HEK293 (cell line): ENCODE data around the gene EBP.

Source experiments
- CTCF ChIA-PET: fragments of 350-600 bp; formaldehyde crosslinking; extraction: SDS; loops from one replicate; lab custom pipeline; 2021; ENCODE audit warnings: antibody characterized with exemption; lab: Yijun Ruan, JAX
- POLR2A ChIA-PET: fragments of 300-600 bp; formaldehyde crosslinking; extraction: SDS; loops from one replicate; lab custom pipeline; 2020; ENCODE audit warnings: antibody characterized with exemption, inconsistent platforms; lab: Yijun Ruan, JAX
- H3K27ac ChIP-seq: fragments of 200-500 bp; sonication (Bioruptor generic); 2 replicates; pipeline ENCODE4 v1.5.1; 2014; ENCODE audit warnings: low read depth, low read length, control low read depth, inconsistent platforms; ENCODE audit errors: extremely low read depth
- H3K36me3 ChIP-seq, 2 experiments: fragments of 200-500 bp in 1 of 2; sonication (Bioruptor generic) in 1 of 2; 1 replicate in 1 of 2; 2 replicates in 1 of 2; pipeline ENCODE4 v1.5.1; 2014 to 2017; ENCODE audit warnings: inconsistent platforms in 2 of 2, low read length in 2 of 2; ENCODE audit not compliant: control insufficient read depth in 2 of 2, insufficient read depth in 1 of 2
- H3K4me1 ChIP-seq: fragments of 200-500 bp; sonication (Bioruptor generic); 2 replicates; pipeline ENCODE4 v1.5.1; 2014; ENCODE audit warnings: mild to moderate bottlenecking, low read length, inconsistent platforms; ENCODE audit not compliant: control insufficient read depth, insufficient read depth
- H3K4me3 ChIP-seq: 2 replicates; pipeline ENCODE4 v1.5.1; 2011; ENCODE audit warnings: low read depth, mild to moderate bottlenecking, control low read depth, low read length, moderate library complexity
- H3K9me3 ChIP-seq: fragments of 200-500 bp; sonication (Bioruptor generic); 2 replicates; pipeline ENCODE4 v1.5.1; 2014; ENCODE audit warnings: low read depth, low read length, inconsistent platforms; ENCODE audit not compliant: control insufficient read depth, insufficient read depth
- HOXC10 ChIP-seq: sonication (generic); formaldehyde crosslinking; IDR thresholded peaks from 2 replicates; pipeline ENCODE4 v1.8.1; 2023; ENCODE audit warnings: mild to moderate bottlenecking, missing genetic modification reagents
- IKZF3 ChIP-seq: fragments of 450-650 bp; IDR thresholded peaks from 2 replicates; pipeline ENCODE4 v1.5.0; 2018; ENCODE audit warnings: missing biosample characterization, mild to moderate bottlenecking, missing genetic modification characterization, moderate library complexity
- SP2 ChIP-seq: fragments of 450-650 bp; formaldehyde crosslinking; IDR thresholded peaks from 2 replicates; pipeline ENCODE4 v1.5.1; 2016; ENCODE audit warnings: missing biosample characterization, missing genetic modification characterization
- TRIM28 ChIP-seq: IDR thresholded peaks from 2 replicates; pipeline ENCODE4 v1.6.1; 2011; ENCODE audit warnings: low read length, control low read depth, borderline replicate concordance
- ZBTB17 ChIP-seq: fragments of 450-650 bp; formaldehyde crosslinking; IDR thresholded peaks from 2 replicates; pipeline ENCODE4 v1.5.1; 2016; ENCODE audit warnings: missing biosample characterization, missing genetic modification characterization
- ZBTB21 ChIP-seq: fragments of 450-650 bp; formaldehyde crosslinking; IDR thresholded peaks from 2 replicates; pipeline ENCODE4 v1.5.1; 2017; ENCODE audit warnings: missing biosample characterization, missing genetic modification characterization
- ZNF112 ChIP-seq: fragments of 450-650 bp; formaldehyde crosslinking; IDR thresholded peaks from 2 replicates; pipeline ENCODE4 v1.5.0; 2017; ENCODE audit warnings: missing biosample characterization, missing genetic modification characterization
- ZNF157 ChIP-seq: fragments of 450-650 bp; formaldehyde crosslinking; IDR thresholded peaks from 2 replicates; pipeline ENCODE4 v1.5.1; 2016; ENCODE audit warnings: missing biosample characterization, missing genetic modification characterization
- ZNF202 ChIP-seq: fragments of 450-650 bp; formaldehyde crosslinking; IDR thresholded peaks from 2 replicates; pipeline ENCODE4 v1.5.1; 2016; ENCODE audit warnings: missing biosample characterization, missing genetic modification characterization, borderline replicate concordance
- ZNF239 ChIP-seq: fragments of 450-650 bp; formaldehyde crosslinking; IDR thresholded peaks from 2 replicates; pipeline ENCODE4 v1.5.1; 2016; ENCODE audit warnings: missing biosample characterization, missing genetic modification characterization
- ZNF366 ChIP-seq: fragments of 450-650 bp; formaldehyde crosslinking; conservative IDR thresholded peaks from 2 replicates; pipeline ENCODE4 v1.5.1; 2016; ENCODE audit warnings: missing biosample characterization, missing genetic modification characterization
- ZNF426 ChIP-seq: fragments of 450-650 bp; formaldehyde crosslinking; IDR thresholded peaks from 2 replicates; pipeline ENCODE4 v1.5.1; 2017; ENCODE audit warnings: missing biosample characterization, missing genetic modification characterization, mild to moderate bottlenecking, inconsistent platforms, moderate library complexity
- ZNF521 ChIP-seq: fragments of 450-650 bp; formaldehyde crosslinking; IDR thresholded peaks from 2 replicates; pipeline ENCODE4 v1.5.1; 2017; ENCODE audit warnings: missing biosample characterization, mild to moderate bottlenecking, missing genetic modification characterization
- ZNF548 ChIP-seq: fragments of 450-650 bp; formaldehyde crosslinking; IDR thresholded peaks from 2 replicates; pipeline ENCODE4 v1.5.1; 2016; ENCODE audit warnings: missing biosample characterization, missing genetic modification characterization
- ZNF558 ChIP-seq: fragments of 450-650 bp; formaldehyde crosslinking; IDR thresholded peaks from 2 replicates; pipeline ENCODE4 v1.5.1; 2016; ENCODE audit warnings: missing biosample characterization, missing genetic modification characterization
- ZNF626 ChIP-seq: fragments of 450-650 bp; sonication (Bioruptor Pico); formaldehyde crosslinking; IDR thresholded peaks from 2 replicates; pipeline ENCODE4 v1.5.1; 2018; ENCODE audit warnings: missing biosample characterization, missing genetic modification characterization, inconsistent platforms
- ZNF654 ChIP-seq: fragments of 450-650 bp; formaldehyde crosslinking; IDR thresholded peaks from 2 replicates; pipeline ENCODE4 v1.5.1; 2016; ENCODE audit warnings: low read depth, missing biosample characterization, missing genetic modification characterization
- ZNF658 ChIP-seq: fragments of 450-650 bp; formaldehyde crosslinking; IDR thresholded peaks from 2 replicates; pipeline ENCODE4; 2016; ENCODE audit warnings: missing biosample characterization, missing genetic modification characterization
- ZNF701 ChIP-seq: fragments of 450-650 bp; formaldehyde crosslinking; IDR thresholded peaks from 2 replicates; pipeline ENCODE4 v1.5.1; 2016; ENCODE audit warnings: missing biosample characterization, missing genetic modification characterization
- ZNF76 ChIP-seq: fragments of 450-650 bp; formaldehyde crosslinking; IDR thresholded peaks from 2 replicates; pipeline ENCODE4; 2016; ENCODE audit warnings: low read depth, missing biosample characterization, missing genetic modification characterization, borderline replicate concordance
- ZNF768 ChIP-seq: fragments of 450-650 bp; formaldehyde crosslinking; IDR thresholded peaks from 2 replicates; pipeline ENCODE4 v1.5.1; 2018; ENCODE audit warnings: missing biosample characterization, mild to moderate bottlenecking, missing genetic modification characterization
- ZNF791 ChIP-seq: fragments of 450-650 bp; formaldehyde crosslinking; IDR thresholded peaks from 2 replicates; pipeline ENCODE4 v1.5.1; 2016; ENCODE audit warnings: missing biosample characterization, missing genetic modification characterization
- ZNF792 ChIP-seq: fragments of 450-650 bp; formaldehyde crosslinking; IDR thresholded peaks from 2 replicates; pipeline ENCODE4 v1.5.1; 2016; ENCODE audit warnings: missing biosample characterization, missing genetic modification characterization
- TF ChIP-seq, protein P1 (sequence below): fragments of 450-650 bp; formaldehyde crosslinking; IDR thresholded peaks from 2 replicates; pipeline ENCODE4 v1.5.1; 2016; ENCODE audit warnings: missing biosample characterization, missing genetic modification characterization
- TF ChIP-seq, protein P2 (sequence below): fragments of 450-650 bp; IDR thresholded peaks from 2 replicates; pipeline ENCODE4 v1.5.1; 2018; ENCODE audit warnings: missing biosample characterization, missing genetic modification characterization
- TF ChIP-seq, protein P3 (sequence below): IDR thresholded peaks from 2 replicates; pipeline ENCODE4 v1.6.1; 2011; ENCODE audit warnings: mild to moderate bottlenecking, low read depth, low read length, borderline replicate concordance
- TF ChIP-seq, protein P4 (sequence below): fragments of 450-650 bp; formaldehyde crosslinking; IDR thresholded peaks from 2 replicates; pipeline ENCODE4 v1.5.1; 2016; ENCODE audit warnings: missing biosample characterization, missing genetic modification characterization

Gene EBP

DNA sequence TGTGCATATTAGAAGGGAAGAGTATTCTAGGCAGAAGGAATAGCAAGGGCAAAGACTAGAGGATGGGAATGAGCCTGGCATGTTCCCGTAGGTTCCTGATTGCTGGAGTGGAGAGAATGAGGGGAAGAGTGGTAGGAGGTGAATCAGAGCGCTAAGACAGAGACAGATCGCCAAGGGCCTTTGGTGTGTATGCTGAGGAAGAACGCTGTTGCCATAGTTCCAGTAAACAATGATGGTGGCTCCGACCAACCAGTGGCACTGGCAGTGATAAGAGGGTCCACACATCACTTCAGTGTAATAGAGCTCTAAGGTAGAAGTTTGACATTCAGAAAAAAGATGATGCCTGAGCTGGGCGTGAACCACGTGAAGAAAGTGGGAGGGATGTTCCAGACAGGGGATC is 18.9 kb downstream of the EBP start (continued):
- TF ChIP-seq, protein P1, sequence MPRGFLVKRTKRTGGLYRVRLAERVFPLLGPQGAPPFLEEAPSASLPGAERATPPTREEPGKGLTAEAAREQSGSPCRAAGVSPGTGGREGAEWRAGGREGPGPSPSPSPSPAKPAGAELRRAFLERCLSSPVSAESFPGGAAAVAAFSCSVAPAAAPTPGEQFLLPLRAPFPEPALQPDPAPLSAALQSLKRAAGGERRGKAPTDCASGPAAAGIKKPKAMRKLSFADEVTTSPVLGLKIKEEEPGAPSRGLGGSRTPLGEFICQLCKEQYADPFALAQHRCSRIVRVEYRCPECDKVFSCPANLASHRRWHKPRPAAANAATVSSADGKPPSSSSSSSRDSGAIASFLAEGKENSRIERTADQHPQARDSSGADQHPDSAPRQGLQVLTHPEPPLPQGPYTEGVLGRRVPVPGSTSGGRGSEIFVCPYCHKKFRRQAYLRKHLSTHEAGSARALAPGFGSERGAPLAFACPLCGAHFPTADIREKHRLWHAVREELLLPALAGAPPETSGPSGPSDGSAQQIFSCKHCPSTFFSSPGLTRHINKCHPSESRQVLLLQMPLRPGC (tag by site-specific recombination): no peak
- no peak for TF ChIP-seq ZBTB17 (tag by site-specific recombination)

DNA sequence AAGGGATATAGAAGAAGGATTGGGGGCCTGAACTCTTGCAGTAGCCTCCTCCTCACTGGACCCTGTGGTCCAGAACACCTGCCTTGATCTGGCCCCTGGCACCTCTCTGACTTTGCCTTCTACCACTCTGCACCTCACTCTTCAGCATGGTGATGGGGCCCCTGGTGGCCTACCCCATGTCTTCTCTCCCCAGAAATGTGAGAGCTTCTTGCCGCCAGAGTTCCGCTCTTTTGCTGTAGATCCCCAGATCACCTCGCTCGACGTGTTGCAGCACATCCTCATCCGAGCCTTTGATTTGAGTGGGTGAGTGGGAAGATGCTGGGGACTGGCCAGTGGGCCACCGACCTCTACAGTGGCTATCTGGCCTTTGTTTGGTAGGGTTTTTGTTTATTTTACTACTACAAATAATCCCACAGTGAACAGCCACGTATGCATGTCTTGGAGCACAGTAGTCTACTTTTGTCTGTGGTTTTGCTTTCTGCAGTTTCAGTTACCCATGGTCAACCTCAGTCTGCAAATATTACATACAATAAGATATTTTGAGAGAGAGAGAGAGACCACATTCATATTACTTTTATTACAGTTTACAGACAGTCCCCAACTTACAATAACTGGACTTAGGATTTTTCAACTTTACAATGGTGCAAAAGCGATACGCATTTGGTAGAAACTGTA is 19.7 kb downstream of the EBP start:
- POLR2A ChIA-PET: interaction anchor here (2.6 kb wide), 1 partner anchor 19 kb away, joined by 16 read pairs; the partner anchor contains the start of gene EBP
- Histone ChIP-seq H3K4me1 (no peaks in the 10 kb centered on the region), H3K4me3 (no peak overlapping the region), H3K27ac (no peak overlapping the region)
- CTCF ChIA-PET: no interaction called here
- TF ChIP-seq SP2 (no peak), ZBTB21 (tag by site-specific recombination) (no peak), ZNF548 (tag by site-specific recombination) (no peak), ZNF426 (tag by site-specific recombination) (no peak), ZNF626 (no peak), HOXC10 (no peak), ZNF202 (tag by site-specific recombination) (no peak), TRIM28 (no peak), ZNF701 (tag by site-specific recombination) (no peak), ZNF521 (tag by site-specific recombination) (no peak), ZNF768 (tag by site-specific recombination) (no peak), ZNF654 (tag by site-specific recombination) (no peak), ZNF658 (no peak)
- TF ChIP-seq, protein P2, sequence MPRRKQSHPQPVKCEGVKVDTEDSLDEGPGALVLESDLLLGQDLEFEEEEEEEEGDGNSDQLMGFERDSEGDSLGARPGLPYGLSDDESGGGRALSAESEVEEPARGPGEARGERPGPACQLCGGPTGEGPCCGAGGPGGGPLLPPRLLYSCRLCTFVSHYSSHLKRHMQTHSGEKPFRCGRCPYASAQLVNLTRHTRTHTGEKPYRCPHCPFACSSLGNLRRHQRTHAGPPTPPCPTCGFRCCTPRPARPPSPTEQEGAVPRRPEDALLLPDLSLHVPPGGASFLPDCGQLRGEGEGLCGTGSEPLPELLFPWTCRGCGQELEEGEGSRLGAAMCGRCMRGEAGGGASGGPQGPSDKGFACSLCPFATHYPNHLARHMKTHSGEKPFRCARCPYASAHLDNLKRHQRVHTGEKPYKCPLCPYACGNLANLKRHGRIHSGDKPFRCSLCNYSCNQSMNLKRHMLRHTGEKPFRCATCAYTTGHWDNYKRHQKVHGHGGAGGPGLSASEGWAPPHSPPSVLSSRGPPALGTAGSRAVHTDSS (tag by site-specific recombination): no peak
- TF ChIP-seq, protein P1 (tag by site-specific recombination): no peak
- TF ChIP-seq, all 188 proteins: peak for 0
- Histone ChIP-seq H3K9me3 (no peaks in the 10 kb centered on the region), H3K36me3 (peaks cover 12 to 28% of the 10 kb centered on the region in 2 experiments; a peak in 2 of 3 replicates)

DNA sequence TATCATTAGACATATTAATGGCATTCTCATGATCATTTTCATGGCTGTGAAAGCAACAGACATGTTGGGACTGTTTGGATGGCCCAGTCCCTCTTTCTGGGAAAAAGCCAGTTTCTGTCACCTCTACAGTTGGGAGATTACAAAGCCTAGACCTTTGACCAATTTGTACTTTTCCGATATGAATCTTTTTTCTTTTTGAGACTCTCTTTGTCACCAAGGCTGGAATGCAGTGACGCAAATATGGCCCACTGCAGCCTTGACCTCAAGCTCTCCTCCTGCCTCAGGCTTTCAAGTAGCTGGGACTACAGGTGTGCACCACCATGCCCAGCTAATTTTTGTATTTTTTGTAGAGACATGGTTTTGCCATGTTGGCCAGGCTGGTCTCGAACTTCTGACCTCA is 27.3 kb downstream of the EBP start:
- POLR2A ChIA-PET: interaction anchor here (2.3 kb wide), 1 partner anchor 9 kb away, joined by 7 read pairs; the partner anchor contains the start of gene TBC1D25
- H3K36me3 ChIP-seq: peaks cover 8 to 28% of the 10 kb centered on the region in 2 experiments; a peak in 2 of 3 replicates
- no peak overlapping the region for H3K4me3 ChIP-seq
- no peak overlapping the region for H3K27ac ChIP-seq
- no peaks in the 10 kb centered on the region for H3K4me1 ChIP-seq
- no peaks in the 10 kb centered on the region for H3K9me3 ChIP-seq
- CTCF ChIA-PET: interaction anchor here (0.5 kb wide), 1 partner anchor 44 kb away, joined by 3 read pairs; no protein-coding TSS in a partner anchor
- TF ChIP-seq ZNF366 (tag by site-specific recombination) (no peak), ZNF558 (no peak), ZNF792 (tag by site-specific recombination) (no peak), HOXC10 (no peak), ZNF157 (tag by site-specific recombination) (no peak), ZNF112 (no peak), IKZF3 (tag by site-specific recombination) (no peak), TRIM28 (no peak), ZNF239 (no peak), ZNF76 (tag by site-specific recombination) (no peak), ZNF791 (no peak), ZNF548 (tag by site-specific recombination) (no peak)
- TF ChIP-seq, protein P3, sequence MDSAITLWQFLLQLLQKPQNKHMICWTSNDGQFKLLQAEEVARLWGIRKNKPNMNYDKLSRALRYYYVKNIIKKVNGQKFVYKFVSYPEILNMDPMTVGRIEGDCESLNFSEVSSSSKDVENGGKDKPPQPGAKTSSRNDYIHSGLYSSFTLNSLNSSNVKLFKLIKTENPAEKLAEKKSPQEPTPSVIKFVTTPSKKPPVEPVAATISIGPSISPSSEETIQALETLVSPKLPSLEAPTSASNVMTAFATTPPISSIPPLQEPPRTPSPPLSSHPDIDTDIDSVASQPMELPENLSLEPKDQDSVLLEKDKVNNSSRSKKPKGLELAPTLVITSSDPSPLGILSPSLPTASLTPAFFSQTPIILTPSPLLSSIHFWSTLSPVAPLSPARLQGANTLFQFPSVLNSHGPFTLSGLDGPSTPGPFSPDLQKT: no peak
- TF ChIP-seq, protein P4, sequence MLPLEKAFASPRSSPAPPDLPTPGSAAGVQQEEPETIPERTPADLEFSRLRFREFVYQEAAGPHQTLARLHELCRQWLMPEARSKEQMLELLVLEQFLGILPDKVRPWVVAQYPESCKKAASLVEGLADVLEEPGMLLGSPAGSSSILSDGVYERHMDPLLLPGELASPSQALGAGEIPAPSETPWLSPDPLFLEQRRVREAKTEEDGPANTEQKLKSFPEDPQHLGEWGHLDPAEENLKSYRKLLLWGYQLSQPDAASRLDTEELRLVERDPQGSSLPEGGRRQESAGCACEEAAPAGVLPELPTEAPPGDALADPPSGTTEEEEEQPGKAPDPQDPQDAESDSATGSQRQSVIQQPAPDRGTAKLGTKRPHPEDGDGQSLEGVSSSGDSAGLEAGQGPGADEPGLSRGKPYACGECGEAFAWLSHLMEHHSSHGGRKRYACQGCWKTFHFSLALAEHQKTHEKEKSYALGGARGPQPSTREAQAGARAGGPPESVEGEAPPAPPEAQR (tag by site-specific recombination): no peak
